Right ventricle myocardium superior (tissue), 1 donor: Measurements from ENCODE around the gene CSF2RB. TPM values are rescaled to one million over a fixed set of nuclear protein-coding genes. Genes with fewer than 3 reads are reported as not detected.
"Not testable (repeated sequence)": the region's sequence is repeated elsewhere in the genome, so short reads cannot be mapped to it uniquely, and the experiment has no call there.

Source experiments
- ATAC-seq: fragments of 200-7000 bp; cut with Tn5 transposase; one replicate; pipeline ENCODE4 v1.9.1; 2020; ENCODE audit warnings: mild to moderate bottlenecking; ENCODE audit not compliant: poor library complexity
- DNase-seq: peaks from one replicate; pipeline ENCODE4 v3.0.0-alpha.2; 2020
- intact Hi-C: fragments of 100-400 bp; cut with DNase I; formaldehyde crosslinking; loops from one replicate; pipeline ENCODE4 v1.11.2; 2022
- total RNA-seq: library from RNA; stranded (reverse); fragmentation: NEBNext Ultra II Directional; extraction: Animal tissue kit (Norgen Biotek cat#: 25700); gene quantifications from one replicate; pipeline ENCODE4 v1.2.1, GENCODE V29; 2021
- donor health status: DM: no; HTN: yes; CAD: no; lungs with severe emphysema.

Gene CSF2RB
- total RNA-seq, 1 donor from 2014 or later: 2.2 TPM

DNA sequence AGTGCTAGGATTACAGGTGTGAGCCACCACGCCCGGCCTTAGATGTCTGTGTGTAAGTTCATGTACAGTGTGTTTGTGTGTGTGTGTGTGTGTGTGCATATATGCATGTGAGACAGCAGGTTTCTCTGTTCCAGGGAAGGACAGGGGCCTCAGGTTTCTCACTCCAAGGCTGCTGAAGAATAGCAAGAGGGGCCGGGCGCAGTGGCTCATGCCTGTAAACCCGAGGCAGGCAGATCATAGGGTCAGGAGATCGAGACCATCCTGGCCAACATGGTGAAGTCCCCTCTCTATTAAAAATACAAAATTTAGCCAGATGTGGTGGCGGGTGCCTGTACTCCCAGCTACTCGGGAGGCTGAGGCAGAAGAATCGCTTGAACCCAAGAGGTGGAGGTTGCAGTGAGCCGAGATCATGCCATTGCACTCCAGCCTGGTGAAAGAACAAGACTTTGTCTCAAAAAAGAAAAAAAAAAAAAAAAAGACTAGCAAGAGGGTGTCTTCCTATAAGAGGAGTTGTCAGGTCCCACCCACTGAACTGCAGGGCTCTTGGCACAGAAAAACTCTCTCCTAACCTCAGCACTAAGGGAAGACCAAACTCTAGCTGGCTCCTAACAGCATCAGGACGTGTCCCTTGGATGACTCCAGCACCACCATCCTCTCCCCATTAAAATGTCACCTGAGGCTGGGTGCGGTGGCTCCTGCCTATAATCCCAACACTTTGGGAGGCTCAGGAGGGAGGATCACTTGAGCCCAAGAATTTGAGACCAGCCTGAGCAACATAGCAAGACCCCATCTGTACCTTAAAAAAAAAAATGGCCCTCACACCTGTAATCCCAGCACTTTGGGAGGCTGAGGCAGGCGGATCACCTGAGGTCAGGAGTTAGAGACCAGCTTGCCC, 65.8 kb downstream of the CSF2RB start:
- intact Hi-C loops: loop anchor here (5.0 to 10.0 kb wide), 2 partner anchors 104 to 197 kb away; no protein-coding TSS in a partner anchor
- DNase-seq: no peak
- ATAC-seq: no peak

DNA sequence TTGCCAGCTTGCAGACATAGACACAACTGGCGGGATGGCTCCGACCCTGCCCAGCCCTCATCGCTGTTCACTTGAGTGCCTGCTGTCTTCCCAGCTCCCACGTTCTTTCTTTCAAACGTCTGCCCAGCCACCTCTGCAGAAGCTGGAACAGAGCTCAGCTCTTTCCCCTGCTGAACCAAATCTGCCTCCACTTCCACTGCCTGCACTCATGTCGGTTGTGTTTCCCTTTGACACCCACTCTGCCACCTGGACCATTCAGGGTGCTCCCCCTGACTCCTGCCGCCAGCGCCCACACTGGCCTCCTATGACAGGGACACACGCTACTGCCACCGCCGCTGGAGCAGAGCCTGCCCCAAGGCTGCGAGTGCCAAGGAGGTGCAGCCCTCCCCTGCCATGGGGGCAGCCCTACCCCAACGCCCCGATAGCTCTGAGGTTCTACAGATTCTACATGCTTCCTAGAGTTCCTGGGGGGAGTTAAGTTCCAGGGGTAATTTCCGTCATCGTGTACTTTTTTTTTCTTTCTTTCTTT, 67.9 kb downstream of the CSF2RB start:
- intact Hi-C loops: no loop called here
- ATAC-seq (no peak), DNase-seq (no peak)

DNA sequence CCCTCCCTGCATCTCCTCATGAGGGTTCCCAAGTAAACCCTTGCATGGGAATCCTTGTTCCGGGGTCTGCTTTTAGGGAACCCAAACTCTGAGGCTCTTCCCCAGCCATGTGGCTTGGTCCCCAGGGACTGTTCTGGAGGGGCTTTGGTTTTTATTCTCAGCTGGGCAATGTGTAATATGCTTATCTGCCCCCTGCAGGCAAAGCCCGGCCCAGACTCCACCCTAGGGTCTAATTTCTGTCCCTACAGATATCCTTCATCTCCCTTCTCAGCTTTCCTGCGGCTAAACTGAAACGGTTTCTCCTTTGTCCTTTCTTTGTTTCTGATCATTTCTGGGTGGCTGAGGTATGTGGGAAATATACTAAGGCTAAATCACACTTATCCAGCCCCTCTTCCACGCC, 68.7 kb downstream of the CSF2RB start:
- ATAC-seq (no peak), DNase-seq (no peak)
- intact Hi-C loops: no loop called here

DNA sequence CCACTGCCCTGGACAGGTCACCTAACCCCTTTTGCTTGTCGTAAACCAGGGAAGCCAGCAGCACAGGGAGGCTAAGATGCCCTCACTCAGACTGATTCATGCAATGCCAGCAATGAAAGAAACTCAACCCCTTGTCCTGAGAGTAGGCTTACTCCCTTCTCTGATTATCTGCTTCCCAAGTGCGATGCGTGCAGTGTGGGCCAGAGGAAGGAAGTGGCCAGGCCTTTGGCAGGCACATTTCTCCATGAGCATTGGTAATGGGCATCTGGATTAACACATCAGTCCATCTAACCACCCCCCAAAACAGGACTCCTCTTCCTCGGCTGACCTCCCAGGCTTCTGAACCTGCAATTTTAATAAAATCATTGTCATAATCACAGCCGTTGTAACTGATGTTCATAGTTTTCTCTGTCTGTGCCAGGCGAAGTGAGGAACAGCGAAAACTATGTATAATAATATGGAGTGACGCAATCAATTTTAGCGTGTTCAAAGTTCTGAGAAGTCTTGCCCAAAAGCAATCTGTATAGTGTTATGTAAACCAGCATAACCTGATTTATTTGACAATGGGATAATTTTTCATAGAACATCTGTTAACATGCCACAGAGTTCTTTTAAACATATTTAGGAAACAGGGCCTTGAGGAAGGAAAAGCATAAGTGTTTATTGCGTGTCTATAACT, 71.9 kb downstream of the CSF2RB start:
- no peak for DNase-seq
- no peak for ATAC-seq
- intact Hi-C loops: no loop called here

DNA sequence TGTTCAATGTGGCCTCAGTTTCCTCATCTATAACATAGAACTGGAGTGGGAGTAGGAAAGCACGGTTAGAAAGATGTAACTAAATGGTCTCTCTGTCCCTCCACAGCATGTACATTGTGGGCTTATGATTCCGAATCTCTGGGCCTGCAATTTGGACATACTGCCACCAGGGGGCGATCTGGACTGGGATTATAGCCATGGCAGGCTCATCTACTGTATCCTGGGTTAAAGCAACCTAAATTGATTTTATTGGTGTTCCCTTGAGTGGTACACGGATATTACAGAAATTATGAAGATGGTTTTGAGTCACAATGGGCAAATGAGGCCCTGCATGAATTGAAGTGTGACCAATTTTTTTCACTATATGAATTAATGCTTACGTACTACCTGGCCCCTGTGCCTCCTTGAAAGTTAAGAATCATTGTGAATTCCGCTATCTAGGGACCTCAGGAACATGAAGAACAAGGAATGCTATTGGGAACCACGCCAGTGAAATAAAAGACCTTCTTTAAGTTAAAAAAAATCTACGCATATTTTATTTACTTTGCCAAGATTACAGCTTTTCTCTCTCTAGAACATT, 72.9 kb downstream of the CSF2RB start:
- no peak for ATAC-seq
- no peak for DNase-seq
- intact Hi-C loops: no loop called here

DNA sequence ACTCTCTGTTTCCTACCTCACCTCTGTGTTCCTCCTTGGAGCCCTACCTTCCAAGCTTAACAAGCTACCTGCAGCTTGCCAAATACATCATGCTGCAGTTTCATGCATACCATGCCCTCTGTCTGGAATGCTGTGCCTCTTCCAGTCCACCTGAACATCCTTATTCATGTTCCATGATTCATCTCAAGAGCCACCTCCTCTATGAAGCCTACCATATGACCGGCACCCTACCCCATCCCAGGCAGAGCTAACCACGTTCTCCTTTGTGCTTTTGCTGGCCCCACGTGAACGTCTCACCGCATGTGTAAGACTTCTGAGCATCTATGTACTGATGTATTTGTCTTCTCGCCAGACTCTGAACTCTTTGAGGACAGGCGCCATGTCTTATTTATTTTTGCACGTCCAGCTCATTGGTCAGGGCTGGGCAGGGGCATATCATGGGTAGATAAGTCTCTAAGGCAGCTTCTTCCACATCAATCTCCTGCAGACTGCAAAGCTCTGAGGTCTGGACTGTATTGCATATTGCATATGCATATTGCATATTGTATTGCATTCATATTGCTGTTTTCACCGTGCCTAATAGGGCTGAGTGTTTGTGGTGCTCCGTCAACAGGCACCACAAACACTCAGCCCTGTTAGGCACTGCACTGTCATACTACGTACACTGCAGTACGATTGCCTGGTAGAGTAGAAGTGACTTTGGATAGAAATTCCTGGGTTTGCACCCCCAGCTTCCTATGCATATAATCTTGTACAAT, 74.8 kb downstream of the CSF2RB start:
- intact Hi-C loops: no loop called here
- ATAC-seq (no peak), DNase-seq (no peak)

DNA sequence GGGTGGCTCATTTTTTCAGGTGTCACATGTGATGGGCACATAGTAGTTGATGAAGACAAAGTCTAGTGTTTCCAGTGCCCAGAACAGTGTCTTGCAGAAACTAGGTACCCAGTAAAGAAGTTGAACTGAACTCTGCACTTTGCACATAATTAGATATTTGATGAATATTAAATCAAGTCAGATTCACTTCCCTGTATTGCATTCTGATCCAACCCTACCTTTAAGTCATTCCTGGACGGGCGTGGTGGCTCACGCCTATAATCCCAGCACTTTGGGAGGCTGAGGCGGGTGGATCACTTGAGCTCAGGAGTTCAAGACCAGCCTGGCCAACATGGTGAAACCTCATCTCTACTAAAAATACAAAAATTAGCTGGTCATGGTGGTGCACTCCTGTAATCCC, 75.6 kb downstream of the CSF2RB start:
- intact Hi-C loops, ATAC-seq, DNase-seq: not testable (repeated sequence)

Other genes starting within 250 kb of the CSF2RB start
- gene CACNG2, start 209.9 kb upstream of the CSF2RB start, total RNA-seq: not detected
- gene IFT27, start 137.5 kb upstream of the CSF2RB start, total RNA-seq: 28.6 TPM
- gene PVALB, start 96.6 kb upstream of the CSF2RB start, total RNA-seq: not detected
- gene NCF4, start 52.6 kb upstream of the CSF2RB start, total RNA-seq: 7.1 TPM
- 63.5 TPM for gene TST, start 105.8 kb downstream of the CSF2RB start, total RNA-seq
- 60.3 TPM for gene MPST, start 106.1 kb downstream of the CSF2RB start, total RNA-seq
- gene KCTD17, start 138.1 kb downstream of the CSF2RB start, total RNA-seq: 8.9 TPM
- gene TMPRSS6, start 196.1 kb downstream of the CSF2RB start, total RNA-seq: not detected
- 0.75 TPM for gene IL2RB, start 236.3 kb downstream of the CSF2RB start, total RNA-seq